Glutamatergic neuron (in vitro differentiated cells): ENCODE measurements around the gene CFB. TPM values are rescaled to one million over a fixed set of nuclear protein-coding genes. Genes with fewer than 3 reads are reported as not detected.
A peak's percentile ranks its signal among the peaks of the same experiment; 100 is the strongest.

Experiments
- DNase-seq: peaks from one replicate; pipeline ENCODE4 v3.0.0; 2022
- H3K27ac Mint-ChIP-seq: one replicate; pipeline ENCODE4 v1.8.0; 2020; ENCODE audit warnings: mild to moderate bottlenecking, mixed read lengths, inconsistent platforms; ENCODE audit not compliant: unreplicated experiment
- H3K27me3 Mint-ChIP-seq: one replicate; pipeline ENCODE4 v1.8.0; 2020; ENCODE audit warnings: mild to moderate bottlenecking, moderate library complexity, mixed read lengths, inconsistent platforms; ENCODE audit not compliant: unreplicated experiment
- H3K36me3 Mint-ChIP-seq: one replicate; pipeline ENCODE4 v1.8.0; 2020; ENCODE audit warnings: mild to moderate bottlenecking, mixed read lengths, inconsistent platforms; ENCODE audit not compliant: unreplicated experiment
- H3K4me1 Mint-ChIP-seq: one replicate; pipeline ENCODE4 v1.8.0; 2020; ENCODE audit warnings: mild to moderate bottlenecking, low read depth, mixed read lengths, inconsistent platforms; ENCODE audit not compliant: unreplicated experiment
- H3K4me3 Mint-ChIP-seq: one replicate; pipeline ENCODE4 v1.8.0; 2020; ENCODE audit warnings: mild to moderate bottlenecking, mixed read lengths, inconsistent platforms; ENCODE audit not compliant: unreplicated experiment
- H3K9me3 Mint-ChIP-seq: one replicate; pipeline ENCODE4 v1.8.0; 2020; ENCODE audit warnings: mild to moderate bottlenecking, moderate library complexity, mixed read lengths, inconsistent platforms; ENCODE audit not compliant: unreplicated experiment
- CTCF ChIP-seq: fragments of 200-600 bp; sonication (generic); IDR thresholded peaks from one replicate; pipeline ENCODE4 v1.5.0; 2021; ENCODE audit not compliant: partially characterized antibody, unreplicated experiment
- total RNA-seq: library from RNA; stranded (reverse); fragmentation: NEBNext Ultra II Directional; extraction: Animal tissue kit (Norgen Biotek cat#: 25700); gene quantifications from one replicate; pipeline ENCODE4 v1.2.1, GENCODE V29; 2021; ENCODE audit not compliant: unreplicated experiment

Gene CFB
- total RNA-seq, 1 donor from 2014 or later, result not detected

DNA sequence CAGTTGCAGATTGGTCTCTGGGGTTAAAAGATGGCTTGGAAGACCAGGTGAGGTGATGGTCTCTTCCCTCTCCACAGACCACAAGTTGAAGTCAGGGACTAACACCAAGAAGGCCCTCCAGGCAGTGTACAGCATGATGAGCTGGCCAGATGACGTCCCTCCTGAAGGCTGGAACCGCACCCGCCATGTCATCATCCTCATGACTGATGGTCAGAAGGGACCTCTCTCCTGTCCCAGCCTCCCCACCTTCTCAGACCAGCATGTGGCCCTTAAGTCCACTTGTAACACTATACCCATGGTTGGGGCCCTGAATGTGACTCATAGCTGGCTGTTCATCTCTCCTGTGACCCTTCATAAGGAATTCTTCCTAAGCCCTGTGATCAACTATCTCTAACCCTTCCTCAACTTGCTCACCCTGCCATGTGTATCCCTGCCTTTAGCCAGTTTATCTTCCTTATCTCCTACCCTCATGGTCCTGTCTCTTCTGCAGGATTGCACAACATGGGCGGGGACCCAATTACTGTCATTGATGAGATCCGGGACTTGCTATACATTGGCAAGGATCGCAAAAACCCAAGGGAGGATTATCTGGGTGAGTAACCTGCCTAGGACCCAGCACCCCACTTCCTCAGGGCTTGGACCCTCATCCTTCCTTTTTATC is 3.0 kb downstream of the CFB start:
- peaks cover 5% of the 10 kb centered on the region for H3K27me3 Mint-ChIP-seq
- no peaks in the 10 kb centered on the region for H3K4me1 Mint-ChIP-seq
- H3K27ac Mint-ChIP-seq, result no peak overlapping the region
- H3K9me3 Mint-ChIP-seq, result no peaks in the 10 kb centered on the region
- no peak for DNase-seq
- peaks cover 6% of the 10 kb centered on the region for H3K36me3 Mint-ChIP-seq
- H3K4me3 Mint-ChIP-seq, result peak overlapping the region; percentile 7
- TF ChIP-seq CTCF, result no peak

DNA sequence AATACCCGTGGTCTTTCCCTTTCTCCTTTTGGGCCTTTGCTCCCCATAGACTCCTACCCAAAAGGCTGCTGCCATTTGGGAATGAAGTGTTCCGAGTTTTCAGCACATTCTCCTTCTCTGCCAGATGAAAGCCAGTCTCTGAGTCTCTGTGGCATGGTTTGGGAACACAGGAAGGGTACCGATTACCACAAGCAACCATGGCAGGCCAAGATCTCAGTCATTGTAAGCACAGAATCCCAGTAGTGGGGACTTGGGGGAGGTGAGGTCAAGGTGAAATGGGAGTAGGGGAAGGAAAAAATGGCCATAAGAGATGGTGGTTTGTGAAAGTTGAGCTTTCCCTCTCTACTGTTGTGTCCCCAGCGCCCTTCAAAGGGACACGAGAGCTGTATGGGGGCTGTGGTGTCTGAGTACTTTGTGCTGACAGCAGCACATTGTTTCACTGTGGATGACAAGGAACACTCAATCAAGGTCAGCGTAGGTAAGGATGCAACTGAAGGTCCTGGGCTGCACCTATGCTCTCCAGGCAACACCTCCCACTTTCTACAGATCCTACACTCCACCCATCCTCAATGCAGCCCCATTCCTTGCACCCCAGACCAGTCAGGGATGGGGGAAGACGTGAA is 4.1 kb downstream of the CFB start:
- peaks cover 6% of the 10 kb centered on the region for H3K36me3 Mint-ChIP-seq
- H3K4me3 Mint-ChIP-seq, result peak overlapping the region; percentile 6
- DNase-seq, result no peak
- no peaks in the 10 kb centered on the region for H3K4me1 Mint-ChIP-seq
- H3K9me3 Mint-ChIP-seq, result no peaks in the 10 kb centered on the region
- no peak overlapping the region for H3K27ac Mint-ChIP-seq
- H3K27me3 Mint-ChIP-seq, result peaks cover 3% of the 10 kb centered on the region
- TF ChIP-seq CTCF, result no peak

DNA sequence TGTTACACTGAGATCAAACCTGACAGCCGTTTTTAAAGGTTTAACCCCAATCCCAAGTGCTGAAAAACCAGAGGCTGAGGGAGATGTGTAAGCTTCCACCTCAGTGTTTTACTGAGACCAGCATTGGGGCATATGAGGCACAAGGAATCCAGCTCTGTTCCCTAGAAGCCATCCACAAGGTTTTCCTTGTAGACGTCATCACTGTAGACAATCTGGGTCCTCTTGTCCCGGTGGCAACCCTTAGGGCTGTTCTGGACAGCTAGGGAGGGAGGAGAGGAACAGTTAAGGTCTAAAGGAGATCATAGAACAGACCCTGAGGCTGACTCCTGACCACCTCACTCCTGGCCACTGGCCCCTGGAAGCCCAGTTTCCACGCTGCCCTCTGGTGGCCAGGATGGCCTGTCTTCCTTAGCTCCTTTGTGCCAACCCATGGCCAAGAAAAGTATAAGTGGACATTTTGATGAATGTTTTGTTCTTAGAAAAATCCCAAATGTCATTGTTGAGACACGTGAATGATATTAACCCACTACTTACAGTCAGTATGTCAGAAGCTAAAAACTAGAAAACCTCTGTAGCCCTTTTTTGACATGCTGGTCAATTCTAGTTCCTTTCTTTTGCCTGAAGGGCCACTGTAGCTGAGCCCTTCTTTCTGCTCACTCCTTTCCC is 6.4 kb downstream of the CFB start:
- Mint-ChIP-seq H3K4me3 (no peak overlapping the region), H3K9me3 (no peaks in the 10 kb centered on the region), H3K27me3 (peaks cover 3% of the 10 kb centered on the region), H3K4me1 (no peaks in the 10 kb centered on the region), H3K27ac (no peak overlapping the region), H3K36me3 (peaks cover 6% of the 10 kb centered on the region)
- DNase-seq, result peak; percentile 83
- peak; percentile 68 for TF ChIP-seq CTCF

DNA sequence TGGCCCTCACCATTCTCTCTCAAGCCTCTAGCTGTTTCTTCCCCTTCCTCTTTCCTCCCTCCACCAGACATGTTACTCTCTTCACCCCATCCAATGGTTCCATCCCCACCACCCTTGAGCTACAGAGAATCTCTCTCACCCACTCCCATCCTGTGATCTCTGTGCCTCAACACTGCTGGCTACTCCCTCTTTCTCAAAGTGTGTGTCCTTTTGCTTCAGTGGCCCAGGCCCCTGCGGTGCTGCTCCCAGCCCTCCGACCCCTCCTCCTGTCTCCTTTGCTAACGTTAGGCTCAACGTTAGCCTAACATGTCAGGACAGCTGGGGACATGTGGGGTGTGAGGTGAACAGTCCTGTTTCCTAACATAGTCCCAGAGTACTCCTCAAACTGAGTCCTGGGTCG is 7.0 kb downstream of the CFB start:
- H3K27ac Mint-ChIP-seq, result no peak overlapping the region
- DNase-seq, result no peak
- H3K4me3 Mint-ChIP-seq, result peak overlapping the region; percentile 27
- H3K36me3 Mint-ChIP-seq, result peaks cover 6% of the 10 kb centered on the region
- H3K9me3 Mint-ChIP-seq, result no peaks in the 10 kb centered on the region
- no peaks in the 10 kb centered on the region for H3K27me3 Mint-ChIP-seq
- peaks cover 2% of the 10 kb centered on the region for H3K4me1 Mint-ChIP-seq
- no peak for TF ChIP-seq CTCF

- no peak for TF ChIP-seq CTCF
- Mint-ChIP-seq H3K9me3 (peaks cover 6% of the 10 kb centered on the region), H3K36me3 (peaks cover 6% of the 10 kb centered on the region), H3K27ac (no peak overlapping the region), H3K4me1 (peaks cover 5% of the 10 kb centered on the region), H3K4me3 (no peak overlapping the region), H3K27me3 (peaks cover 3% of the 10 kb centered on the region)
- DNase-seq, result no peak
Measured at GRCh38 chr6:31954511-31954910, 8.6 kb downstream of the CFB start.
